Keratinocyte (primary cell): Measurements from ENCODE around the gene CLRN1. TPM values are rescaled to one million over a fixed set of nuclear protein-coding genes. Genes with fewer than 3 reads are reported as not detected.

Experiments
- DNase-seq: peaks from one replicate; pipeline ENCODE4 v3.0.0-alpha.2; 2011; ENCODE audit warnings: low read depth, missing footprints, low spot score
- FAIRE-seq: peaks from 2 replicates; lab custom pipeline; 2011; peaks lifted over from hg19 to GRCh38; lab: Jason Lieb, UNC
- H2AFZ ChIP-seq: 2 replicates; pipeline ENCODE4 v1.6.0; 2012; ENCODE audit warnings: low read length, control low read depth, inconsistent platforms; ENCODE audit not compliant: control insufficient read depth
- H3K27ac ChIP-seq: 2 replicates; pipeline ENCODE4 v1.5.1; 2011; ENCODE audit warnings: low read length; ENCODE audit not compliant: control insufficient read depth, insufficient read depth
- H3K27me3 ChIP-seq: 3 replicates; pipeline ENCODE4 v1.6.0; 2011; ENCODE audit warnings: low read length; ENCODE audit not compliant: control insufficient read depth, insufficient read depth; ENCODE audit errors: extremely low read depth
- H3K36me3 ChIP-seq, 2 experiments: 2 replicates in 1 of 2; 3 replicates in 1 of 2; pipeline ENCODE4 v1.5.1; 2011; ENCODE audit warnings: low read length in 2 of 2, mild to moderate bottlenecking in 1 of 2; ENCODE audit not compliant: control insufficient read depth in 2 of 2, insufficient read depth in 2 of 2; ENCODE audit errors: extremely low read depth in 1 of 2
- H3K4me1 ChIP-seq: 3 replicates; pipeline ENCODE4 v1.5.1; 2011; ENCODE audit warnings: low read length; ENCODE audit not compliant: control insufficient read depth, insufficient read depth; ENCODE audit errors: extremely low read depth
- H3K4me2 ChIP-seq: 3 replicates; pipeline ENCODE4 v1.6.0; 2011; ENCODE audit warnings: low read depth, low read length; ENCODE audit not compliant: control insufficient read depth, insufficient read depth; ENCODE audit errors: extremely low read depth
- H3K4me3 ChIP-seq, 3 experiments: fragments of 200-600 bp in 1 of 3; sonication (generic) in 1 of 3; 2 replicates in 2 of 3; 3 replicates in 1 of 3; pipeline ENCODE4 v1.5.1; 2011 to 2016; ENCODE audit warnings: low read length in 3 of 3, mild to moderate bottlenecking in 3 of 3, control low read depth in 2 of 3, inconsistent platforms in 1 of 3, low read depth in 1 of 3, mixed read lengths in 1 of 3, mixed run types in 1 of 3, moderate library complexity in 1 of 3; ENCODE audit not compliant: control insufficient read depth in 2 of 3, insufficient read depth in 2 of 3; ENCODE audit errors: extremely low read depth in 1 of 3
- H3K79me2 ChIP-seq: 2 replicates; pipeline ENCODE4 v1.6.0; 2012; ENCODE audit warnings: low read length; ENCODE audit not compliant: control insufficient read depth, insufficient read depth
- H3K9ac ChIP-seq: 3 replicates; pipeline ENCODE4 v1.6.0; 2011; ENCODE audit warnings: low read length; ENCODE audit not compliant: control insufficient read depth, insufficient read depth; ENCODE audit errors: extremely low read depth
- H3K9me1 ChIP-seq: 3 replicates; pipeline ENCODE4 v1.6.0; 2011; ENCODE audit warnings: low read length; ENCODE audit not compliant: control insufficient read depth, insufficient read depth; ENCODE audit errors: extremely low read depth
- H3K9me3 ChIP-seq: 2 replicates; pipeline ENCODE4 v1.5.1; 2012; ENCODE audit warnings: low read depth, low read length; ENCODE audit not compliant: control insufficient read depth
- H4K20me1 ChIP-seq: 3 replicates; pipeline ENCODE4 v1.6.0; 2011; ENCODE audit warnings: low read length; ENCODE audit not compliant: control insufficient read depth, insufficient read depth; ENCODE audit errors: extremely low read depth
- CTCF ChIP-seq, 3 experiments: IDR thresholded peaks in 1 of 3; conservative IDR thresholded peaks in 1 of 3; optimal IDR thresholded peaks in 1 of 3; 2 replicates in 2 of 3; 3 replicates in 1 of 3; pipeline versions ENCODE3 to v1.5.1; 2011; ENCODE audit warnings: low read length in 3 of 3, mild to moderate bottlenecking in 3 of 3, moderate library complexity in 2 of 3, control low read depth in 1 of 3, inconsistent platforms in 1 of 3; ENCODE audit not compliant: insufficient read depth in 2 of 3; ENCODE audit errors: extremely low read depth in 1 of 3
- EZH2 ChIP-seq: IDR thresholded peaks from one replicate; pipeline ENCODE4 v1.6.1; 2012; ENCODE audit warnings: inconsistent platforms, mild to moderate bottlenecking, low read length, moderate library complexity
- dilution Hi-C: fragments of 300-500 bp; cut with MboI; formaldehyde crosslinking; loops from one replicate; pipeline ENCODE4 v1.7.0; 2020; ENCODE audit warnings: low sequenced_read_pairs; ENCODE audit not compliant: extremely low pct_ligation_motif_present
- polyA minus RNA-seq, 3 experiments: library from RNA; depleted of rRNA, polyadenylated mRNA; stranded (reverse); fragments of >200 nt; gene quantifications; 1 replicate in 1 of 3; 2 replicates in 1 of 3; 3 replicates in 1 of 3; pipeline ENCODE4 v1.2.3, GENCODE V29; 2011
- polyA plus RNA-seq, 5 experiments: library from polyadenylated mRNA; depleted of rRNA in 3 of 5; stranded (reverse) in 3 of 5; stranded (forward) in 1 of 5; unstranded in 1 of 5; fragments of >200 nt; gene quantifications; 1 replicate in 1 of 5; 2 replicates in 3 of 5; 3 replicates in 1 of 5; pipeline versions ENCODE4 v1.2.1 to v1.2.3, GENCODE V29; 2011 to 2012; ENCODE audit warnings: missing spikeins in 2 of 5, low read depth in 1 of 5, low replicate concordance in 1 of 5

Gene CLRN1, protein sequence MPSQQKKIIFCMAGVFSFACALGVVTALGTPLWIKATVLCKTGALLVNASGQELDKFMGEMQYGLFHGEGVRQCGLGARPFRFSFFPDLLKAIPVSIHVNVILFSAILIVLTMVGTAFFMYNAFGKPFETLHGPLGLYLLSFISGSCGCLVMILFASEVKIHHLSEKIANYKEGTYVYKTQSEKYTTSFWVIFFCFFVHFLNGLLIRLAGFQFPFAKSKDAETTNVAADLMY
- polyA plus RNA-seq = not detected in 3 replicates
- not detected for polyA plus RNA-seq (2011; ENCODE audit: low read depth)
- polyA plus RNA-seq (2011; cell fraction: cytosol; rRNA removed) = not detected in 2 replicates
- polyA plus RNA-seq (2011; cell fraction: nucleus; rRNA removed) = not detected in 2 replicates
- not detected in 2 replicates for polyA plus RNA-seq (2012; ENCODE audit: low replicate concordance)
- not detected in 3 replicates for polyA minus RNA-seq
- not detected for polyA minus RNA-seq (2011; cell fraction: cytosol; rRNA and poly(A)+ RNA removed)
- not detected in 2 replicates for polyA minus RNA-seq (2011; cell fraction: nucleus; rRNA and poly(A)+ RNA removed)

DNA sequence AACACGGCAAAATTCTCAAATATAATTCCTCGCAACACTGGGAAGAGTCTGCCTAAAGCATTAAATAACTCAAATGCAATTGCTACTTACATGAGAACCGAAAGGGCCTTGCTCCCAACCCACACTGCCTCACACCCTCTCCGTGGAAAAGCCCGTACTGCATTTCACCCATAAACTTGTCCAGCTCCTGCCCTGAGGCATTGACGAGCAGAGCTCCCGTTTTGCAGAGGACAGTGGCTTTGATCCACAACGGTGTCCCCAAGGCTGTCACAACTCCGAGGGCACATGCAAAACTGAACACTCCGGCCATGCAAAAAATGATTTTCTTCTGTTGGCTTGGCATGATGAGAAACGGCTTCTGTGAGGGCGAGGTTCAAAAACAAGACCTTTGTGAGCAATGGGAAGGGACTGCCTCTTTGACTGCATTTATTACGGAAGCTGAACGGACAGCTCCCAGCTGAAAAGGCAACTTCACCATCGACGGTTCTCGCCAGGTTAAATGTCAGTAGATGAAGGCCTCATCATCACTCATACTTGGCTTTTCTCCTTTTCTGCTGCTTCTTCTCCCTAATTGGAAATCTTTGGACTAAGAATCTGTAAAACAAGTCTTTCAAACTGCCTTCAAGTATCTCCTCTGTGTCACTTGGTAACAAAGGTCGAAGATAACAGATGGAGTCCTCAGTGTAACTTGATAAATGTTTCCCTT is at the start of gene CLRN1:
Gene CLRN1 (minus strand): TSS at position 362 of the 706 bp plus-strand sequence. CDS start 19 bp downstream, at position 343.
- H3K79me2 ChIP-seq = no peaks in the 10 kb centered on the region
- H3K36me3 ChIP-seq = no peaks in the 10 kb centered on the region
- TF ChIP-seq EZH2 (no peak), CTCF (optimal IDR thresholded peaks at IDR 0.05 in 1 of 3, IDR thresholded peaks at IDR 0.05 in 1 of 3, conservative IDR thresholded peaks at IDR 0.05 in 1 of 3; ENCODE audit: extremely low read depth in 1 of 3, insufficient read depth in 2 of 3, low read length in 3 of 3) (no peak)
- no peak within 1 kb of the TSS for H3K27ac ChIP-seq
- no peak within 1 kb of the TSS for H3K4me2 ChIP-seq
- no peaks in the 10 kb centered on the region for H4K20me1 ChIP-seq
- H3K4me1 ChIP-seq = peaks cover 9% of the 10 kb centered on the region
- dilution Hi-C loops = no loop called here
- H3K4me3 ChIP-seq = no peak within 1 kb of the TSS
- FAIRE-seq (no peak), DNase-seq (no peak)
- H3K27me3 ChIP-seq = peaks cover 3% of the 10 kb centered on the region
- no peaks in the 10 kb centered on the region for H3K9me1 ChIP-seq
- H3K9me3 ChIP-seq = no peaks in the 10 kb centered on the region
- no peak within 1 kb of the TSS for H3K9ac ChIP-seq
- no peak within 1 kb of the TSS for H2AFZ ChIP-seq

GRCh38 chr3:151016478-151016795 is 43.9 kb upstream of the CLRN1 start:
- DNase-seq (no peak), FAIRE-seq (no peak)
- Histone ChIP-seq H3K9me3 (no peaks in the 10 kb centered on the region), H4K20me1 (no peaks in the 10 kb centered on the region), H3K36me3 (no peaks in the 10 kb centered on the region), H3K4me3 (no peak overlapping the region), H3K79me2 (no peaks in the 10 kb centered on the region), H3K4me1 (no peaks in the 10 kb centered on the region), H3K9ac (no peak overlapping the region), H3K9me1 (no peaks in the 10 kb centered on the region), H2AFZ (no peak overlapping the region), H3K4me2 (no peak overlapping the region), H3K27ac (no peak overlapping the region), H3K27me3 (peaks cover 12% of the 10 kb centered on the region)
- dilution Hi-C loops = no loop called here
- TF ChIP-seq EZH2 = no peak
- no peak for TF ChIP-seq CTCF (optimal IDR thresholded peaks at IDR 0.05 in 1 of 3, IDR thresholded peaks at IDR 0.05 in 1 of 3, conservative IDR thresholded peaks at IDR 0.05 in 1 of 3; ENCODE audit: extremely low read depth in 1 of 3, insufficient read depth in 2 of 3, low read length in 3 of 3)
